ENCODE measurements around the gene UBIAD1. TPM values are rescaled to one million over a fixed set of nuclear protein-coding genes. Genes with fewer than 3 reads are reported as not detected.

The UBIAD1 gene
- total and polyA plus RNA-seq, 2 of the 13 experiments (the other 11 are each of a cell fraction or from before 2014, with no cell fraction given) = 16.9 to 20.4 TPM

GRCh38 chr1:11262171-11263049, 10.6 kb upstream of the UBIAD1 start, which contains the start of gene MTOR (continued):
- TF ChIP-seq ZNF776 (CRISPR knock-in tag; IDR thresholded peaks at IDR 0.05) = no peak; the same call in 1 of the 2 replicates
- no peak for TF ChIP-seq MTF1 (CRISPR knock-in tag; IDR thresholded peaks at IDR 0.05)
- TF ChIP-seq ZNF850 (CRISPR knock-in tag; conservative IDR thresholded peaks at IDR 0.05) = no peak
- peak; percentile 46; the same call in 1 of the 2 replicates for TF ChIP-seq ZBTB7A (CRISPR knock-in tag; IDR thresholded peaks at IDR 0.05)
- TF ChIP-seq NFRKB (IDR thresholded peaks at IDR 0.05) = no peak
- no peak for TF ChIP-seq TFAP4 (IDR thresholded peaks at IDR 0.05; ENCODE audit: borderline replicate concordance, low read depth)

DNA sequence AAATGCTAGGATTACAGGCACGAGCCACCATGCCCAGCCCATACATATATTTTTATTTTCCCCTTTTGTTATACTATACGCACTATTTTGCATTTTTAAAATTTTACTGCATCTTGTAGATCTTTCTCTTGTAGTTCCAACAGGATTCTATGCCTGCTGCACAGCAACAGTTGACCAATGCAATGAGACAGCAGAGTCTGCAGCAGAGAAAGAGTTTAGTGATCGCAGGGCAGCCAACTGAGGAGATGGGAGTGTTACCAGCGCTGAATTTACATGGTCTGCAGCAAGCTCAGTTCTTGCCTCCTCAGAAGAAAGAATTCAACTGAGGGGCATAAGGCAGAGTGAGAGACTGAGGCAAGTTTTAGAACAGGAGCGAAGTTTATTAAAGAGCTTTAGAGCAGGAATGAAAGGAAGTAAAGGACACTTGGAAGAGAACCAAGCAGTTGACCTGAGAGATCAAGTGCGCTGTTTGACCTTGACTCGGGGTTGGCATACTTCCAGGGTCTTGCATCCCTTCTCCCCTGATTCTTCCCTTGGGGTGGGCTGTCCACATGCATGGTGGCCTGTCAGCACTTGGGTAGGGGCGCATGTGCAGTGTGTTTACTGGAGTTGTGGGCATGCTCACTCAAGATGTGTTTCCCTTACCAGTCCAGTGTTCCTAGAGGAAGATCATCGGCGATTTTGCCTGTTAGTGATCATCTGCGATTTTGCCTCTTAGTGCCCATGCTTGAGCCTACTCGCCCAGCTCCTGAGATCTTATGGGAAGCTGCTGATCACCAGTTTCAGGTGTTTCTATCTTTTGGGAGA, 6.5 kb upstream of the UBIAD1 start:
- Histone ChIP-seq H3K79me2 (ENCODE audit: insufficient read depth, low read length) (peaks cover 7% of the 10 kb centered on the region), H3K27me3 (ENCODE audit: control insufficient read depth in 1 of 2, insufficient read depth in 2 of 2, low read length in 2 of 2) (no peaks in the 10 kb centered on the region), H3K9ac (ENCODE audit: insufficient read depth, low read depth, low read length) (peak overlapping the region; percentile 73; the same call in 1 of the 2 replicates), H3K4me1 (ENCODE audit: insufficient read depth, low read length) (peaks cover 52% of the 10 kb centered on the region), H3K4me3 (replicated peaks in 1 of 3; ENCODE audit: insufficient read depth in 1 of 3, low read depth in 2 of 3, low read length in 3 of 3) (0 out of 6 replicates have a peak overlapping the region, but pooled peaks of 1 of the 3 experiments have one; percentile 40), H3K27ac (ENCODE audit: extremely low read length, insufficient read depth, low read length) (peak overlapping the region; percentile 92), H2AFZ (ENCODE audit: low read length) (no peak overlapping the region), H3K4me2 (ENCODE audit: low read depth, low read length) (peak overlapping the region; percentile 70), H3K9me3 (ENCODE audit: low read length) (no peaks in the 10 kb centered on the region), H4K20me1 (ENCODE audit: insufficient read depth, low read length) (no peaks in the 10 kb centered on the region), H3K36me3 (replicated peaks in 1 of 2; ENCODE audit: control insufficient read depth in 1 of 2, insufficient read depth in 2 of 2, low read length in 2 of 2) (no peaks in the 10 kb centered on the region)
- FAIRE-seq = no peak
- in situ Hi-C loops (cut with HindIII; ENCODE audit: extremely low pct_ligation_motif_present, low pct_unique_long_range_greater_than_20kb) (no loop called here), intact Hi-C loops (cut with micrococcal nuclease; ENCODE audit: unreplicated experiment) (no loop called here)
- no peak for DNase-seq (ENCODE audit: low spot score)
- ATAC-seq = no peak
- ChIA-PET POLR2A (interaction anchor here (1.6 to 1.8 kb wide), 3 partner anchors 9 to 641 kb away, joined by 3 to 11 read pairs (median 5); no protein-coding TSS in a partner anchor), CTCF (ENCODE audit: low intra/inter-chr PET ratio, low total read pairs) (no interaction called here)
- WGBS (ENCODE audit: low lambda C conversion rate) = 82% methylated on average over 12 of the region's 12 CpGs
- no TSS peak for BruUV-seq (replicated peaks)
- TF ChIP-seq, protein P1, sequence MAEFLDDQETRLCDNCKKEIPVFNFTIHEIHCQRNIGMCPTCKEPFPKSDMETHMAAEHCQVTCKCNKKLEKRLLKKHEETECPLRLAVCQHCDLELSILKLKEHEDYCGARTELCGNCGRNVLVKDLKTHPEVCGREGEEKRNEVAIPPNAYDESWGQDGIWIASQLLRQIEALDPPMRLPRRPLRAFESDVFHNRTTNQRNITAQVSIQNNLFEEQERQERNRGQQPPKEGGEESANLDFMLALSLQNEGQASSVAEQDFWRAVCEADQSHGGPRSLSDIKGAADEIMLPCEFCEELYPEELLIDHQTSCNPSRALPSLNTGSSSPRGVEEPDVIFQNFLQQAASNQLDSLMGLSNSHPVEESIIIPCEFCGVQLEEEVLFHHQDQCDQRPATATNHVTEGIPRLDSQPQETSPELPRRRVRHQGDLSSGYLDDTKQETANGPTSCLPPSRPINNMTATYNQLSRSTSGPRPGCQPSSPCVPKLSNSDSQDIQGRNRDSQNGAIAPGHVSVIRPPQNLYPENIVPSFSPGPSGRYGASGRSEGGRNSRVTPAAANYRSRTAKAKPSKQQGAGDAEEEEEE (CRISPR knock-in tag; IDR thresholded peaks at IDR 0.05; ENCODE audit: borderline replicate concordance) = 0 out of 2 replicates have a peak, but pooled peaks have one; percentile 20
- TF ChIP-seq ZNF281 (CRISPR knock-in tag; IDR thresholded peaks at IDR 0.05; ENCODE audit: borderline replicate concordance) (no peak), IRF9 (CRISPR knock-in tag; IDR thresholded peaks at IDR 0.05; ENCODE audit: borderline replicate concordance) (0 out of 2 replicates have a peak, but pooled peaks have one; percentile 27), ZNF354B (CRISPR knock-in tag; IDR thresholded peaks at IDR 0.05) (0 out of 2 replicates have a peak, but pooled peaks have one; percentile 29), ZFP36L2 (CRISPR knock-in tag; IDR thresholded peaks at IDR 0.05) (no peak), ZBTB38 (CRISPR knock-in tag; IDR thresholded peaks at IDR 0.05) (peak; percentile 53; the same call in 1 of the 2 replicates)

Measured in HepG2 (cell line).